ENCODE data around the gene DNAJA3.

The DNAJA3 gene

DNA sequence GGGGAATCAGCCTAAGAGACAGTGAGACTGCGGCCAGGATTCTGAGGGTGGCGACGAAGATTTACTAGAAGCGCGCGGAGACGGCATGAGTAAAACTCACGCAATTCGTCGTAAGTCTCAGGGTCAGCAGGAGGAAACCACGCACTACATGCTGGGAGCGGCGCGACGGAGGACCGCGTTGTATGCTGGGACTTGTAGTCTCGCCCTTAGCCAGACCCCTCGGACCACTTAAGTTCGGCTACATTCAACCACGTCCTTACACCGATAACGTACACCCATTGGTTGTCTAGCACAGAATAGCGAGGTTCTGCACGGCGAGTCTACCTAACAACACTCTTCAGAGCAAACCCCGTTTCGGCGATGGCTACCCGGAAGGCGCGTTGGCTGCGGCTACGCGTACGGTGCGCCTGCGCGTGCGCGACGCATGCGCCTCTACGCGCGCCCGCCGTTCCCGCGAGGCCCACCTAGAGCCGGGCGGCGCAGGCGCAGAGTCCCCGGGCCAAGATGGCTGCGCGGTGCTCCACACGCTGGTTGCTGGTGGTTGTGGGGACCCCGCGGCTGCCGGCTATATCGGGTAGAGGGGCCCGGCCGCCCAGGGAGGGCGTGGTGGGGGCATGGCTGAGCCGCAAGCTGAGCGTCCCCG lies at the start of gene DNAJA3:
DNAJA3 (plus strand) TSS at position 491 of the 643 bp plus-strand sequence; CDS start at position 505, 14 bp downstream.
- peak; percentile 96 for DNase-seq

DNA sequence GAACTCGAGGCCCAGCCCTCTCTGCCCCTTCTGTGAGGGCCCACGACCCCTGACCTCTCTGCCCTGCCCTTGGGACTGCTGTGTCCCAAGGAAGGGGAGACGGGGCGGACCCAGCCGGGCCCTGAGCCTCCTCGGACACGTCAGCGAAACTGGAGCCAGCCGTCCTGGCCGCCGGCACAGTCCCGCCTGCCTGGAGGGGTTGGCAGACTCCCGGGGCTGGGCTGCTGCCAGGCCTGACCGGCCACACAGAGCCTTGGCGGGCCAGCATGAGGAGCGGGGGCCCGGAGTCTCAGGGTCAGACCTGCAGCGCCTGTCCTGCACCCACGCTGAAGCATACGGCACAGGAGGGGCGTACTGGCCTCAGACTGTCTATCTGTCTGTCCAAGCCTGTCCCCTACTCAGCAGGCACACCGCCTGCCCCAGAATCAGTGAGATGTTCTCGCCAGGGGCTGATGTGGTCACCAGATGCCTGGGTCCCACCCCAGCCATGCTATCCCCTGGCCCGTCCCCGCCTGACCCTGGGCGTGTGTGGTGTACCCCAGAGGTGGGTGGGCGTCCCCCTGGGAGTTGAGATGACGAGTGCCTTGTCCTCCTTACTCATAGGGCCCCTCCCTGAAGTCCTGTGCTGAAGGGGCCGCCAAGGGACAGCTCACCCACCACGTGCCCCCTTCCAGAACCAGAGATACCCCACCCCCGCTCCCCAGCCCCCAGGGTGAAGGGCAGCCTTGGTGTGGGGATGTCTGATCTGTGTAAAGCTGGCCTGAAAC lies 49.4 kb upstream of the DNAJA3 start:
- DNase-seq: no peak

DNA sequence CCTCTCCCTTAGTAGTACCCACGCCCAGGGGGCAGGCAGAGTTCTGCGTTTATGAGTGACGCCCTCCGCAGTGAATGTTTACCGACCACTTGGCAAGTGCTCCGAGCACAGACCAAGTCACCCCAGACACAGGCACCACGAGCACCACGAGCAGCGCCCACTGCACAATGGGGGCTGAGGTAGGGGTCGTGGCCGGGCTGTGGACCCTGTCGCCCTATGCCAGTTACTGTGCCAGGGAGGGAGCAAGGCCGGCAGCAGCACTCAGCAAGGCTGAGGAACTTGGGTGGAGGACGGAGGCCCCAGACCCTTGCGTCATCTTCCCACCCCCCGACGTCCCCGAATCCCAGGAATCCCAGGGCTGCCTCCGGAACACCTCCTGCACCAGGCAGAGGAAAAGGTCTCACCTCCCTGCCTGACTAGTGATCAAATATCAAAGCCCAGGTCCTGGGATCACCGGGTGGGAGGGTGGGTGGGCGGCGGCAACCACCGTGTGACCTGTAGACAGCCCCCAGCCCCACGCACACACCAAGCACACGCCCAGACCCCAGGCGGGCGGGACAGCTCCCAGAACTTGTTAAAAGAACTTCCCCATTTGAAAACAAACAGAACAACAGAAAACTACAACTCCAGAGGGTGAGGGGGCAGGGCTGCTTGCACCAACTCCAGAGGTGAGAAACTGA lies 48.6 kb upstream of the DNAJA3 start:
- DNase-seq: no peak

DNA sequence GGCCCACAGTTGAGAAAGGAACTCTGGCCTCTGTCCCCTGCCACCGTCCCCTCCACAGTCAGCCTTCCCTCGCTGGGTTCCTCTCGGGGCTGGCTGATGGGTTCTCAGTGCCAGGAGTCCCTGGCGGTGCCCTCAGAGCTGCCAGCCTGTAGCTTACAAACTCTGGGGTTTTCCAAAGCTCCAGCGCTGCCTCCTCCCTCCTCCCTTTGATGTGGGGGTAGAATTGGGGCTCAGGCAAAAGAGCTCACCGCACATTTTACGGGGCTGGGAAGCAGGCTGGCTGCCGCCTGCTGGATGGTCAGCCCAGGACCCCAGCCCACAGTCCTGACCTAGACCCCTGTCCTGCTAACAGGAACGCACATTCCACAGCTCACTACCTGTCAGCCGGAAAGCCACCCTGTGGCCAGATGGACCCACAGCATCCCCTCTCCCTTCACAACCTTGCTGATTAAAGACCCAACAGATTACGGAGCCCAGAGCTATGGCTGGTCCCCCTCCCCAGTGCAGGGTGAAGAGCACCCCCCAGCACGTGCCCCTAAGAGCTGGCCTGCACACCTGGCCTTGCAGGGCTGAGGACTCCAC lies 48.0 kb upstream of the DNAJA3 start:
- no peak for DNase-seq

DNA sequence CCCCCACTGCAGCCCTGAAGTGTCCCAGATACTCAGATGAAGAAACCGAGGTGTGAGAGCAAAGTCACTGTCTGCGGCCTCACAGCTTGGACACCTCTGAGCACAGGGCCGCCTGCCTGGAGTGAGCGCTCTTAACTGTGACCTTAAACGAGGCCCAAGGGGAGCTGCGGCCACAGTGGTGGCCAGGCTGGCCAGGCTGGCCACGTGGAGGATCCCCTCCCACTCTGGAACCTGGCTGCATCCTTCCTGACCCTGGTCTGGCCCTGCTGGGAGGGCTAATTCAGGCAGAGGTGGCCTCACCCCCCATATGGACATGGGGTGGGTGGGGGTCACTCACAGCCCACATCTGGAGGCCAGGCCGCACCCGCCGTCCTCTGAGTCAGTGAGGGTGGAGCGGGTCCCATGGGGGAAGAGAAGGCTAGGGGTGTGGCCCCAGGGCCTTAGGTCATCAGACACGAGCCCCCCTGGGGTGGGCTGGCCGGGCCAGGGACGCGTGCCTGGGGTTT lies 47.5 kb upstream of the DNAJA3 start:
- DNase-seq: no peak

DNA sequence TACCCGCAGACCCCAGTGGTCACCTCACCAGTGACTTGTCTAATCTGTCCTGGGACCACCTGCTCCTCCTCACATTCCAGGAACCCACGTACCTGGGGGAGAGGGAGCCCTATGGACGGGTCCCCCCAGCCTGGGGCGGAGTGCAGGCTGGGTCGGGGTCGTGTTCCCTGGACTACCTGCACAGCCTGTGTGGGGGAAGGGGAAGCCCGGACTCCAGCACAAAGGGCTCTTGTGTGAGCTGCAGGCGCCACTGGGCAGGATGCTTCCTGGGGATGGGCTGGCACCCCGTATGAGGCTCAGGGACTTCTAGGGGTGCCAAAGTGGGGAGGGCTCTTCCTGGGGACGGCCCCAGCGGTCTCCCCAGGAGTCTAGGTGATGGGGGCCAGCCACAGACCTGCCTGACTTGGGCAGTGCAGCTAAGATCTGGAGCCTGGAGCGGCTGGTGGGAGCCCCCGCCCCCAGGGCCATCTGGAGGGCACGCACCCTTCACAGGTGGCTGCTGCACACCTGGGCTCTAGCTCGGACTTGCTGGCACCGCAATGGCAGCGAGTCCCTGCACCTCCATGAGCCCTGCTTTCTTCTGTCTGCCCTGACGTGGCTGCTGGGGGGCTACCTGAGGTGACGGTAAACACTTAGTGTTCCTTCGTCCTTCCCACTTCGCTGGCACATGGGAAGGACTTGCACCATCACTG lies 46.5 kb upstream of the DNAJA3 start:
- DNase-seq: no peak

DNA sequence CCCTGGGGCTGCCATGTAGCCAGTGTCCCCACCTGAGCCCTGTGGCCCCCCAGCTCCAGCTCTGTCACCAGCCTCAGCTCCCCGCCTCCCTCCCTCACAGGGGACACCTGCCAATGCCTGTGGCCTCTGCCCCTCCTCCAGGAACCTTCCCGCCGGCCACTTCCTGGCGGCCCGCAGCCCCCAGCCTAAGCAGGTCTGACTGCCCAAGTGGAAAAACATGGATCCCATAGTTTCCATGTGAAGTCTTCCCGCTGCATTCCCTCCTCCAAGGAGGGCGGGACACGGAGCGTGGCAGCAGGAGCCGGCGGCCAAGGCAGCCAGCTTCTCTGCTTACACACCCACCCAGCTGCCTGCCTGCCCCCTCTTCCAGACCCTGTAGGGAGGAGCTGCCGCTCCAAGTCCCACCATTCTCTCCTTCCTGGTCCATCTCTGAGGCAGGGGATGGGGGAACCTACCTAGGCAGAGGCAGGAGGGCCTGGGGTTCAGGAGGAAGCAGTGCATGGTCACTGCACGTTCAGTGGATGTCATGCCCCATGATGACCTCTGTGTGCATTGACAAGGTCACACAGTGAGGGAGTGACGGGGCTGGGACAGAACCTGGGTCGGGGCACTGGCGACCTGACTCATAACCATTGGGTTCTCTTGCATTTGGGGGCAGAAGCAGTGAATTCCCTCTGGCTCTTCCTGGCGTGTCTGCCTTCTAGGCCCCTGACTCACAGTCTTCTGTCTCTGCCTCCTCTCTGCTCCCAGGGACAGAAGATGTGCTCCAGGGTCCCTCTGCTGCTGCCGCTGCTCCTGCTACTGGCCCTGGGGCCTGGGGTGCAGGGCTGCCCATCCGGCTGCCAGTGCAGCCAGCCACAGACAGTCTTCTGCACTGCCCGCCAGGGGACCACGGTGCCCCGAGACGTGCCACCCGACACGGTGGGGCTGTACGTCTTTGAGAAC lies 45.3 kb upstream of the DNAJA3 start:
- no peak for DNase-seq

DNA sequence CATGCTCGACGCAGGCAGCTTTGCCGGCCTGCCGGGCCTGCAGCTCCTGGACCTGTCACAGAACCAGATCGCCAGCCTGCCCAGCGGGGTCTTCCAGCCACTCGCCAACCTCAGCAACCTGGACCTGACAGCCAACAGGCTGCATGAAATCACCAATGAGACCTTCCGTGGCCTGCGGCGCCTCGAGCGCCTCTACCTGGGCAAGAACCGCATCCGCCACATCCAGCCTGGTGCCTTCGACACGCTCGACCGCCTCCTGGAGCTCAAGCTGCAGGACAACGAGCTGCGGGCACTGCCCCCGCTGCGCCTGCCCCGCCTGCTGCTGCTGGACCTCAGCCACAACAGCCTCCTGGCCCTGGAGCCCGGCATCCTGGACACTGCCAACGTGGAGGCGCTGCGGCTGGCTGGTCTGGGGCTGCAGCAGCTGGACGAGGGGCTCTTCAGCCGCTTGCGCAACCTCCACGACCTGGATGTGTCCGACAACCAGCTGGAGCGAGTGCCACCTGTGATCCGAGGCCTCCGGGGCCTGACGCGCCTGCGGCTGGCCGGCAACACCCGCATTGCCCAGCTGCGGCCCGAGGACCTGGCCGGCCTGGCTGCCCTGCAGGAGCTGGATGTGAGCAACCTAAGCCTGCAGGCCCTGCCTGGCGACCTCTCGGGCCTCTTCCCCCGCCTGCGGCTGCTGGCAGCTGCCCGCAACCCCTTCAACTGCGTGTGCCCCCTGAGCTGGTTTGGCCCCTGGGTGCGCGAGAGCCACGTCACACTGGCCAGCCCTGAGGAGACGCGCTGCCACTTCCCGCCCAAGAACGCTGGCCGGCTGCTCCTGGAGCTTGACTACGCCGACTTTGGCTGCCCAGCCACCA lies 44.4 kb upstream of the DNAJA3 start:
- DNase-seq: no peak

DNA sequence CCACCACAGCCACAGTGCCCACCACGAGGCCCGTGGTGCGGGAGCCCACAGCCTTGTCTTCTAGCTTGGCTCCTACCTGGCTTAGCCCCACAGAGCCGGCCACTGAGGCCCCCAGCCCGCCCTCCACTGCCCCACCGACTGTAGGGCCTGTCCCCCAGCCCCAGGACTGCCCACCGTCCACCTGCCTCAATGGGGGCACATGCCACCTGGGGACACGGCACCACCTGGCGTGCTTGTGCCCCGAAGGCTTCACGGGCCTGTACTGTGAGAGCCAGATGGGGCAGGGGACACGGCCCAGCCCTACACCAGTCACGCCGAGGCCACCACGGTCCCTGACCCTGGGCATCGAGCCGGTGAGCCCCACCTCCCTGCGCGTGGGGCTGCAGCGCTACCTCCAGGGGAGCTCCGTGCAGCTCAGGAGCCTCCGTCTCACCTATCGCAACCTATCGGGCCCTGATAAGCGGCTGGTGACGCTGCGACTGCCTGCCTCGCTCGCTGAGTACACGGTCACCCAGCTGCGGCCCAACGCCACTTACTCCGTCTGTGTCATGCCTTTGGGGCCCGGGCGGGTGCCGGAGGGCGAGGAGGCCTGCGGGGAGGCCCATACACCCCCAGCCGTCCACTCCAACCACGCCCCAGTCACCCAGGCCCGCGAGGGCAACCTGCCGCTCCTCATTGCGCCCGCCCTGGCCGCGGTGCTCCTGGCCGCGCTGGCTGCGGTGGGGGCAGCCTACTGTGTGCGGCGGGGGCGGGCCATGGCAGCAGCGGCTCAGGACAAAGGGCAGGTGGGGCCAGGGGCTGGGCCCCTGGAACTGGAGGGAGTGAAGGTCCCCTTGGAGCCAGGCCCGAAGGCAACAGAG lies 43.5 kb upstream of the DNAJA3 start:
- DNase-seq: no peak

DNA sequence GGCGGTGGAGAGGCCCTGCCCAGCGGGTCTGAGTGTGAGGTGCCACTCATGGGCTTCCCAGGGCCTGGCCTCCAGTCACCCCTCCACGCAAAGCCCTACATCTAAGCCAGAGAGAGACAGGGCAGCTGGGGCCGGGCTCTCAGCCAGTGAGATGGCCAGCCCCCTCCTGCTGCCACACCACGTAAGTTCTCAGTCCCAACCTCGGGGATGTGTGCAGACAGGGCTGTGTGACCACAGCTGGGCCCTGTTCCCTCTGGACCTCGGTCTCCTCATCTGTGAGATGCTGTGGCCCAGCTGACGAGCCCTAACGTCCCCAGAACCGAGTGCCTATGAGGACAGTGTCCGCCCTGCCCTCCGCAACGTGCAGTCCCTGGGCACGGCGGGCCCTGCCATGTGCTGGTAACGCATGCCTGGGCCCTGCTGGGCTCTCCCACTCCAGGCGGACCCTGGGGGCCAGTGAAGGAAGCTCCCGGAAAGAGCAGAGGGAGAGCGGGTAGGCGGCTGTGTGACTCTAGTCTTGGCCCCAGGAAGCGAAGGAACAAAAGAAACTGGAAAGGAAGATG lies 42.8 kb upstream of the DNAJA3 start:
- no peak for DNase-seq

DNA sequence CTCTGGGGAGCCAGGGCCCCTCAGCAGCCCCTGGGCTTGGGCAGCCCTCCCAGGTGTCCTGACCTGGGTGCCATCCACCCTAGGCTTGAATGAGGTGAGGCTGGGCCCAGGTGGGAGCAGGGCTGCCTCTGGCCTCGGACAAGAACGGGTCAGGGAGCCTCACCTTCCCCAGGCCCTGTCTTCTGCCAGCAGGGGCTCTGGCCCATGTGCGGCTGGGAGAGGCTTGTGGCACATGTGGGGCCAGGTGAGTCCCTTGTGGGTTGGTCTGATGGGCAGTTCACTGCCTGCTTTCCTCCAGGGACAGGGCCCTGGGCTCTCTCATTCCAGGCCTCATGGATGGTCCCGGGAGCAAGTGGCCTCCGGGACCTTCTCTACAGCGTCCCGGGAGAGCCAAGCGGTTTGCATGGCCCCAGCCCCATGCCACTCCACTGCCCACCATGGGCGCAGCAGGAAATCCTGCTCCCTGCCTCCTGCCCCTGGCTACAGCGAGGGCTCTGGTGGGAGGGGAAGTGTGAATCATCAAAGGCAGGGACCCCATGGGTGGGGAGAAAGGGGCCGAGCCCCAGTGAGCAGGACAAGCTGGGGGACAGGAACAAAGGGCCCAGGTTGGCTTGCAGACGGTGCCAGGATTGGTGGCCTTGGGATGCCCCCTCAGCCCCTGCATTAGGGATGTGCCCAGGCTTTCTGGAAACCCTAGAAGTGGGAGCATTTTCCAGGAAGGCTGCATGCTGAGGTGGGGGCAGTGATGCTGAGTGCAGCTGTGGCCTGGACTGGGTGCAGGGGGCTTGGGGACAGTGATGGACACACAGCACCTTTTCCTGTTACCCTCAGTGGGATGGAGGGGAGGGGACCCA lies 41.9 kb upstream of the DNAJA3 start:
- DNase-seq: no peak

DNA sequence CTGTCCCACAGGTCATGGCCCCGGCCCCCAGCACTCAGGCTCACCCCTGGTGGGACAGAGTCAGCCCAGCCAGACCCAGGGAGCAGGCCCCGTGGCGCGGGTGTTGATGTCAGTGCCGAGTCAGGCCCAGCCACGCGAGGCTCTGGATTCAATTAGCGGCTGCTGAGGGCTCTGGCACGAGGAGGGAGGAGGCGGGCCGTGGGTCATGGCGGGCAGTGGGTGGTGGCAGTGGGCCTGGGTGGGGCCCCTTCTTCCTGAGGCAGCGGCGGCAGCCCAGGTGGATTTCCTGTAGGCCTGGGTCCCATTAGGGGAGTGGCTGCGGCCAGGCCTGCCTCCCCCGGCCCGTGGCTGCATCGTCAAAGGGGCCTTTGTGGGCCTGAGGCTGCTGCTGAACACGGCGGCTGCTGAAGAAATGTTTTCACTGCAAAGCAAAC lies 41.1 kb upstream of the DNAJA3 start:
- peak; percentile 66 for DNase-seq

DNA sequence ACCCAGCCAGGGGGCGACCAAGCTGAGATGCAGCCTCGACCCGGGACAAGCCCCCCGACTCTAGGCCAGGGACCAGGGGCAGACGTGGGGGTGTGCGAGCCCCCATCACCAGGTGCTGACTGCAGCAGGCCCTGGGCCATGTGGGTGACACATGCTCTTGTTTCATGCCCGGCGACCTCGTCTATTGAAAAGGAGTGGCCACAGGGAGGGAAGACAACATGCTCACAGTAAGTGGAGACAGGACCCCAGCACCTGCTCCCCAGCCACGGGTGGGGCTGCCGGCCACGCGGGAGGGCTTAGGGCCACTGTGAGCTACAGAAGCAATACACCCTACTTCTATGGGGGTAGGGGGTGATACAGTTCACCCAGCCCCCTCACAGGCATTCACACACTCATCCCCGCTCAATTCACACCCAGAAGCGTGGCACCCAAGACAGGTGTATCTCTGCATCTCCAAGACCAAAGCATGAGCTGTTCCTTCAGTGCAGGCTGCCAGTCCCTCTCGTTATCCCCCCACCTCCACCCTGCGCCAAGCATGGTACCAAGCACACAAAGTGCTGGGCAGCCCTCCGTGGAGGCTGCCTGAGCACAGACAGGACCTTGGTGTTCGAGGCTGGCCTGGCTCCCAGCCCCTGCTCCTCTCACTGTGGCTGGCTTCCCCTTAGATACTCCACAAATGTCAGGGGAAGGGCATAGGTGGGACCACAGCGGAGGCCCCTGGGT lies 40.4 kb upstream of the DNAJA3 start:
- no peak for DNase-seq

DNA sequence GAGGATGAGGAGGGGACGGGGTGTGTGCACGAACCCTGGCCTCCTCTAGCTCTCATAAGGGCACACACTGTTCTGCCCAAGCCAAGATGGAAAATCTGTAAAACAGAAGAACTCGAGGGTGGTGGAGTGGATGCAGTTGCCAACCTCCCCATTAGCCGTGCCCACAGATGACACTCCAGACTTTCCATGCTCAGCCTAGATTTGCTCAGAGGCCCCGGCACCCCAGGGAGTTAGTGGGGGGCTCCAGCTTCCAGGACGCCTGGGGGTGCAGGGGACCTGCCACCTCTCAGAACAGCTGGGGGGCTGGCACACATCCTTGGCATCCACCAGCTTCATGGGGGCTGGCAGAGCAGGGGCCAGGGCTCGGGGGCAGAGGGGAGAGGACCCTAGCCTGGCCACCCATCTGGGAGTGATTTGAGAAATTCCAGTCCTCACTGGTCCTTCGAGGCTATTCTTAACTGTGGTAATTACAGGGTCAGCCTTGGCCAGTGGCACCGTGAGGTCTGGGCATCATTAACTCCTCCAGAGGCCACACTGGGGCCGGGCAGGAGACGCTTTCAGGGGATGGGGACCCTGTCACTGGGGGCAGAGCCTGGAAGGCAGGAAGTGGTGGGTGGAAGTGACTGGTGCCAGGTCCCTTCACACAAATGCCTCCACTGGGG lies 39.7 kb upstream of the DNAJA3 start:
- DNase-seq: no peak

DNA sequence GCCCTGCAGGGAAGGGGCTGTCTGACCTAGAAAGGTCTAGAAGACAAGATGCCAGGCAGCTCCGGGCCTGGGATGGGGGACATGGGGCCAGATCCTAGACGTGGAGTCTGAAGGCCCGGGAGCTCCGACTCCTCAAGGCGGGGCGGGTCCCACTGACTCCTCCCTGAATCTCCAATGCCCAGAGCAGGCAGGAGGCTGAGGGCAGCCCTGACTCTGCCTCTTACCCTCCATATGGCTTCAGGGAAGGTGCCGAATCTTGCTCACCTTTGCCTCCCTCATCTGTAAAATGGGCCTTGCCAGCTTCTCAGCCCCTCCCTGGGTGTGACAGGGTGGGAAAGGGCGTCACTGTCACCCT lies 39.2 kb upstream of the DNAJA3 start:
- peak; percentile 39 for DNase-seq

DNA sequence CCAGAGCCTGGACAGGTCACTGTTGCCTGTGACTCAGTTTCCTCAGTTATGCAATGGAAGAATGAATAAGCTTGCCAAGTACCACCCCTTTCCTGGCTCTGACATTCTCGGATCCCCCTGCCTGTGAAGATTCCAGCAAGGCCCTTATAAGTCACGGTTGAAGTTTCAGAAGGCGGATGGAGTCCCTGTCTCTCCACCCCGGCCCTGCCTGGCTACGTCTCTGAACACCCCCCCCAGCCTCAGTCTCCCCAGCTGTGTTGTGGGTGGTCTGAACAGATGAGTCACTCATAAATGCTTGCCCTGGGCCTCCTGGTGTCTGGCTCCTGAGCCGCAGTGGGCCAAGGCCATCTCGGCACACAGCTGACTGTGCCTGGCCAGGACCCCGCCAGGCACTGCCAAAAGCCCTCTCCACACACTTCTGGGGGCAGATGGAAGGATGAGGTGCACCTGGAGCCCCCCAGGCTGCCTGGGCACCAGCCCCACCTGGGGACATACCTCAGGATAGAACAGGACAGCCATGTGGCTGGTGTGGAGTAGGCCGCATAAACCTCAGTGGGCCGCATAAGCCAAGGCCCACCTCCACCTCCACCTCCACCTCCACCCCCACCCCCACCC lies 38.6 kb upstream of the DNAJA3 start:
- peak; percentile 42 for DNase-seq

DNA sequence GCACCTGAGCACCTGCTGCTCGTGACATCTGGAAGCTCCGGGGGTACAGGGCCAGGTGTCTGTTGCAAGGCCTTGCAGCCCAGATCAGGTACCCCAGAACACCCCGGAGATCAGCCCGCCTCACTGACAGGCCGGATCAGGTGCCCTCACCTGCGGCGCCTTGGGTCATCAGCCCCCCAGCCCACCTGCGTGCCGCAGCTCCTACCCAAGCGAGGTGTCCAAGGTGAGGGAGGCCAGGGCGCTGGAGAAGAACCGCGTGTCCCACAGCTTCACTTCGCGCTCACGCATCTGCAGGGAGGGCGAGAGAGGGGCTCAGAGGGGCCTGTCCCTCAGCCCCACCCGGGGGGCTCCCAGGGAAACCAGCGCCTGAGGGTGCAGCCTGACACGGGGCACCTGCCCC lies 37.9 kb upstream of the DNAJA3 start:
- DNase-seq: no peak
